SU-DHL-6 (cell line): ENCODE data around the gene GABPB1.

Experiments
- EZH2phosphoT487 ChIP-seq: fragments of 200-600 bp; sonication (generic), shearing (Covaris generic); conservative IDR thresholded peaks from 2 replicates; pipeline ENCODE4 v1.6.1; 2018; ENCODE audit warnings: mild to moderate bottlenecking, antibody characterized with exemption, low read length, moderate library complexity, mixed read lengths
- TF ChIP-seq, protein P1 (sequence below): fragments of 200-600 bp; sonication (generic); IDR thresholded peaks from one replicate; pipeline ENCODE4 v1.5.1; 2017; ENCODE audit warnings: antibody characterized with exemption, mild to moderate bottlenecking, low read length, moderate library complexity; ENCODE audit not compliant: insufficient read depth, poor library complexity, severe bottlenecking

DNA sequence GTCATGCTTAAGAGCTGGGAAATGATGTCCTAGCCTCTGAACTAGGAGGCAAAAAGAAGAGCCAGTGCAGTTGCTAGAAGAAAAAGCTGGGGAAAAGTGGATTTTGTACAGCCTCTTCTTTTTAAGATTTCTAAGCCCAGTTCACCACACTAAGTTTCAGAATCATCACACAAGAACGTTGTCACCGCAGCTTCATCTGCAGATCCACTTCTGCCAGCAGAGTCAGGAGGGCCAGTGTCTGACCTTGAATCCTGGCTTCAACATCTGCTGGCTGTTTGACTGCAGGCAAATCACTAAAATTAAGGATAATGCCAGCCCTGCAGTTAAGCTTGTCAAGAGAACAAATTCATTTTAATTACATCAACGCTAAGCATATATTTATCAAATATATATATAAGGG is 125.7 kb downstream of the GABPB1 start:
- TF ChIP-seq, protein P1, sequence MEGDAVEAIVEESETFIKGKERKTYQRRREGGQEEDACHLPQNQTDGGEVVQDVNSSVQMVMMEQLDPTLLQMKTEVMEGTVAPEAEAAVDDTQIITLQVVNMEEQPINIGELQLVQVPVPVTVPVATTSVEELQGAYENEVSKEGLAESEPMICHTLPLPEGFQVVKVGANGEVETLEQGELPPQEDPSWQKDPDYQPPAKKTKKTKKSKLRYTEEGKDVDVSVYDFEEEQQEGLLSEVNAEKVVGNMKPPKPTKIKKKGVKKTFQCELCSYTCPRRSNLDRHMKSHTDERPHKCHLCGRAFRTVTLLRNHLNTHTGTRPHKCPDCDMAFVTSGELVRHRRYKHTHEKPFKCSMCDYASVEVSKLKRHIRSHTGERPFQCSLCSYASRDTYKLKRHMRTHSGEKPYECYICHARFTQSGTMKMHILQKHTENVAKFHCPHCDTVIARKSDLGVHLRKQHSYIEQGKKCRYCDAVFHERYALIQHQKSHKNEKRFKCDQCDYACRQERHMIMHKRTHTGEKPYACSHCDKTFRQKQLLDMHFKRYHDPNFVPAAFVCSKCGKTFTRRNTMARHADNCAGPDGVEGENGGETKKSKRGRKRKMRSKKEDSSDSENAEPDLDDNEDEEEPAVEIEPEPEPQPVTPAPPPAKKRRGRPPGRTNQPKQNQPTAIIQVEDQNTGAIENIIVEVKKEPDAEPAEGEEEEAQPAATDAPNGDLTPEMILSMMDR: no peak
- no peak for TF ChIP-seq EZH2phosphoT487
